Ectodermal cell (in vitro differentiated cells): Measurements from ENCODE around the gene HEATR9.
A peak's percentile ranks its signal among the peaks of the same experiment; 100 is the strongest.

Experiments
- H3K27ac ChIP-seq: 2 replicates; pipeline ENCODE4 v1.7.0; 2013; ENCODE audit warnings: mild to moderate bottlenecking, low read depth, low read length; ENCODE audit not compliant: insufficient read depth, poor library complexity, severe bottlenecking
- H3K27me3 ChIP-seq: 2 replicates; pipeline ENCODE4 v1.7.0; 2013; ENCODE audit warnings: mild to moderate bottlenecking, low read length; ENCODE audit not compliant: insufficient read depth, control insufficient read depth, poor library complexity, severe bottlenecking
- H3K36me3 ChIP-seq: one replicate; pipeline ENCODE4 v1.7.0; 2013; ENCODE audit warnings: low read length; ENCODE audit not compliant: control insufficient read depth, insufficient read depth
- H3K4me1 ChIP-seq: one replicate; pipeline ENCODE4 v1.7.0; 2013; ENCODE audit warnings: low read length; ENCODE audit not compliant: control insufficient read depth, insufficient read depth
- H3K4me3 ChIP-seq: 2 replicates; pipeline ENCODE4 v1.7.0; 2013; ENCODE audit warnings: low read depth, low read length, control low read depth; ENCODE audit not compliant: insufficient read depth
- H3K9me3 ChIP-seq: 2 replicates; pipeline ENCODE4 v1.7.0; 2013; ENCODE audit warnings: mild to moderate bottlenecking, low read length, moderate library complexity; ENCODE audit not compliant: control insufficient read depth
- WGBS, 2 experiments: methylation state at CpG; one replicate each; pipeline ENCODE4 v1.1.7; 2013; ENCODE audit warnings: missing lambda C conversion rate in 2 of 2; 5-methylcytosine and 5-hydroxymethylcytosine counted together

HEATR9 gene

DNA sequence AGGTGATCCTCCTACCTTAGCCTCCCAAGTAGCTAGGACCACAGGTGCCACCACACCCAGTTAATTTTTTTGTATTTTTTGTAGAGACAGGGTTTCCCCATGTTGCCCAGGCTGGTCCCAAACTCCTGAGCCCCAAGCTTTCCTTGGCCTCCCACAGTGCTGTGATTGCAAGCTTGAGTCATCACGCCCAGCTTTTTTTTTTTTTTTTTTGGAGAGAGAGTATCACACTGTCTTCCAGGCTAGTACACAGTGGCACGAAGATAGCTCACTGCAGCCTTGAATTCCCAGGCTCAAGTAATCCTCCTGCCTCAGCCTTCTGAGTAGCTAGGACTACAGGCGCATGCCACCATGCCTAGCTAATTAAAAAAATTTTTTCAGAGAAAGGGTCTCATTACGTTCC lies 27.2 kb downstream of the HEATR9 start:
- H3K4me1 ChIP-seq: no peaks in the 10 kb centered on the region
- no peaks in the 10 kb centered on the region for H3K9me3 ChIP-seq
- WGBS, 2 experiments: 90 to 91% methylated on average over 4 of the region's 4 CpGs
- H3K27me3 ChIP-seq: no peaks in the 10 kb centered on the region
- H3K36me3 ChIP-seq: peaks cover 87% of the 10 kb centered on the region
- H3K27ac ChIP-seq: no peak overlapping the region
- no peak overlapping the region for H3K4me3 ChIP-seq

DNA sequence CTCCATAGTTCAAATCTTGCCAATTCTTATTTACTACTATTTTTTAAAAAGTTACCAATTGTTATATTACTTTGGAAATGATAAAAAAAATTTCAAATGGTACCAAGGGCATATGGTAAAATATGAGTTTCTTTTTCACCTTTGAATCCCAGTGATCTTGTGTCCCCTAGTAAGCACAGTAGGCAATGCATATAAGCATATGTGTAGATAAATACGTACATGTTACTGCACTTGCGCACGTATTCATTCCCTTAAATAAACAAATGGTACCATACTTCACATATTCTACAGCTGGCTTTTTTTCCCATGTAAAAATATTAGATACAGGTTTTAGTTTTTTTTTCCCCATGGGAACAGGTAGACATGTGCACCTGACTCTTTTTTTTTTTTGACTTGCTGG lies 27.6 kb downstream of the HEATR9 start:
- 80 to 100% methylated on average over 1 to 3 of the region's 3 CpGs for WGBS, 2 experiments
- H3K36me3 ChIP-seq: peaks cover 88% of the 10 kb centered on the region

DNA sequence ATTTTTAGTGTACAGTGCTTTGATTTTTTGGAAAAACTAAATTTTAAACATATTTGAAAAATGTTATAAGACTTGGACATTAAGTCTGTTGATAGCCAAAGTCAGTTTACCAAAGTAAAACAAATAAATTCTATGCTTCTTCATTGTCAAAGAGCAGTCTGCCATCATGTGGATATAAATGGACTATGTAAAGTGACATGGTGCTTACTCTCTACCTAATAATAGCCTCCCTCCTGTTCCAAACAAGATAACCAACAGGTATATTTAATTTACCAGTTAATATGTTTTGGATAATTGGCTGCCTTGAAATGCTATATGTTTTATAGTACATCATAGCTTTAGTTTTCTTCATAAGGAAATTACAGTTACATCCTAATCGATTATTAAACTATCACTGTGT lies 43.5 kb downstream of the HEATR9 start:
- Histone ChIP-seq H3K36me3 (peaks cover 54% of the 10 kb centered on the region), H3K4me3 (no peak overlapping the region), H3K27me3 (no peaks in the 10 kb centered on the region), H3K4me1 (no peaks in the 10 kb centered on the region), H3K9me3 (no peaks in the 10 kb centered on the region), H3K27ac (no peak overlapping the region)
- WGBS, 2 experiments: 100% methylated on average over 1 of the region's 1 CpG; no CpG with 5 or more reads in 1 of the 2 experiments

More for the DNA sequence above, 27.6 kb downstream of the HEATR9 start:
- H3K9me3 ChIP-seq: no peaks in the 10 kb centered on the region
- no peak overlapping the region for H3K27ac ChIP-seq
- H3K4me1 ChIP-seq: no peaks in the 10 kb centered on the region
- no peak overlapping the region for H3K4me3 ChIP-seq
- no peaks in the 10 kb centered on the region for H3K27me3 ChIP-seq

DNA sequence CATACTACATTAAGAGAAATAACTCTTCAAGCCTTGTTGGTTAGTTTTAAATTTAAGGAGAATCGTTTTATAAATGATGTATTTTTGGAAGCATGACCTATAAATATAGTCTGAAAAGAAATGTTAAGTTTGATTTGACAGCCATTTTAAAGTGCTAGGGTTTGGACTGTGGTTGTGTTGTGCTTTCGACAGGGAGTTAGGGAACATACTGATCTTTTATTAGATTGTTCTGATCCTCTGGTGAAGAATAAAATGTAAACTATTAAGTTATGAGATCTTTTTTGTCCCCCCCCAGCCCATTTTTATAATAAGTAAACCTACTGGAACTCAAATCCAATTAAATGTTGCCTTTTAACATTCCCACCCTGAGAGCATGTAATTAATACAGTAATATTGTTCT lies 47.4 kb downstream of the HEATR9 start:
- Histone ChIP-seq H3K4me1 (no peaks in the 10 kb centered on the region), H3K27me3 (no peaks in the 10 kb centered on the region), H3K36me3 (peaks cover 49% of the 10 kb centered on the region), H3K4me3 (no peak overlapping the region), H3K27ac (no peak overlapping the region), H3K9me3 (no peaks in the 10 kb centered on the region)
- 93 to 99% methylated on average over 2 of the region's 2 CpGs for WGBS, 2 experiments

DNA sequence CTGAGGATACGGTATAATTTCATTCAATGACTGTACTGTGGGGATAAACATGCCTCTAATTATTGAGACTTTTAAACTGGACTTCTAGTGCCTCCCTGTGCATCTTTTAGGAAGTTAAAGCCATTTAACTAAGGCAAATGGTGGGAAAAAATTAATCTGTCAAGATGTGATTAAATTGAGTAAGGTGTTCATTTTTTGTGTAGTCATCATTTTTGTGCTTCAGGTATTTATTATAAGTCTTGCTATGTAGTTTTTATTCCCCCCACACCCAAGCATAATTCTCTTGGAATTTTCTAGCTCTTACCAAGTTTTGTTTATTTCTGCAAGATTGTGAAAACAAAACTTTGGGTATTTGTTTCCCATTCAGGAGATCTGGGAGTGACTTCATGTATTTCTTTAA lies 49.2 kb downstream of the HEATR9 start:
- H3K4me1 ChIP-seq: no peaks in the 10 kb centered on the region
- no peak overlapping the region for H3K27ac ChIP-seq
- H3K4me3 ChIP-seq: no peak overlapping the region
- peaks cover 33% of the 10 kb centered on the region for H3K36me3 ChIP-seq
- no peaks in the 10 kb centered on the region for H3K9me3 ChIP-seq
- 100% methylated on average over 1 of the region's 1 CpG for WGBS, 2 experiments
- no peaks in the 10 kb centered on the region for H3K27me3 ChIP-seq

DNA sequence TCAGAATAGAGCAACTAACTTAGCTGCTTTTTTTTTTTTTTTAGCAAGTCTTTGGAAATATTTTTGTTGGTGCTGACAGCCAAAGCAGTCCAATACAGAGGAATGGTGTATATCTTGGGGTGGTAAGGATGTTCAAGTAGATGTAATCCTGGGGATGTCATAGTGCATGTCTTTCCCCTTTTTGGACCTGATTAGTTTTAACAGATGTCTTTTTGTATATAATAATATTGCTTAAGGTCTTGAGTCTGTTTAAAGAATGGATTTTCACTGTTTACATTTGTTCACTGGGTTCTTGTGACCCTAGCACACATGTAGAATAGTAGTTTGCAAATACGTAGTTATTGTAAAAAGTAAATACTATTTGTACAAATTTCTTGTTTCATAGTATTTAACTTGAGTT lies 51.5 kb downstream of the HEATR9 start:
- Histone ChIP-seq H3K27me3 (no peaks in the 10 kb centered on the region), H3K4me1 (no peaks in the 10 kb centered on the region), H3K27ac (no peak overlapping the region), H3K4me3 (no peak overlapping the region), H3K9me3 (no peaks in the 10 kb centered on the region), H3K36me3 (peaks cover 18% of the 10 kb centered on the region)
- 100% methylated on average over 1 of the region's 1 CpG; no CpG with 5 or more reads in 1 of the 2 experiments for WGBS, 2 experiments

DNA sequence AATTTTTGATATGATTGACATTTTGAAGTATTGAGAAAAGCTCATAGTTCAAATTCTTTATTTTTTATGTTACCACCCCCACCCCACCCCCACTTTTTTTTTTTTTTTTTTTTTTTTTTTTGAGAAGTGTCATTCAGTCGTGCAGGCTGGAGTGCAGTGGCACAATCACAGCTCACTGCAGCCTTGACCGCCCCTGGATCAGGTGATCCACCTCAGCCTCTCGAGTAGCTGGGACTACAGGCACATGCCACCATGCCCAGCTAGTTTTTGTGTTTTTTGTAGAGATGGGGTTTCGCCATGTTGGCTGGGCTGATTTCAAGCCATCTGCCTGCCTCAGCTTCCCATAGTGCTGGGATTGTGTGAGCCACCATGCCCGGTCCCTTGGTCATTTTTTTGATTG lies 52.0 kb downstream of the HEATR9 start:
- H3K9me3 ChIP-seq: no peaks in the 10 kb centered on the region
- H3K27me3 ChIP-seq: no peaks in the 10 kb centered on the region
- H3K4me1 ChIP-seq: peaks cover 1% of the 10 kb centered on the region
- WGBS, 2 experiments: 90 to 93% methylated on average over 5 of the region's 5 CpGs
- H3K4me3 ChIP-seq: no peak overlapping the region
- peaks cover 16% of the 10 kb centered on the region for H3K36me3 ChIP-seq
- H3K27ac ChIP-seq: no peak overlapping the region

DNA sequence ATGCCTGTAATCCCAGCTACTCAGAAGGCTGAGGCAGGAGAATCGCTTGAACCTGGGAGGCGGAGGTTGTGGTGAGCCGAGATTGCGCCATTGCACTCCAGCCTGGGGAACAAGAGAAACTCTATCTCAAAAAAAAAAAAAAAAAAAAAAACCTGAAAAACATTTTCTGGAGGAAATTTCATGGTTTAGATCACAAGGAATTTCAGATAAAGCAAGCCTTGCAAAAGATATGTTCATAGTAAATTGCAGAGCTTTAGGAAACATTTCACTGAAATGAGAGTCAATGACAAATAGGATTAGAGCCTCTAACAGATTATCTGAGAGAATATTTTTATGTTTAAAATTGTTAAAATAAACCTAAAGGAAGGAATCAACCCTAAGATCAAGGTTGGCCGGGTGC lies 56.2 kb downstream of the HEATR9 start:
- Histone ChIP-seq H3K27me3 (no peaks in the 10 kb centered on the region), H3K36me3 (no peaks in the 10 kb centered on the region), H3K4me1 (peaks cover 4% of the 10 kb centered on the region), H3K27ac (no peak overlapping the region), H3K9me3 (no peaks in the 10 kb centered on the region), H3K4me3 (no peak overlapping the region)
- WGBS, 2 experiments: 85 to 89% methylated on average over 5 of the region's 5 CpGs

DNA sequence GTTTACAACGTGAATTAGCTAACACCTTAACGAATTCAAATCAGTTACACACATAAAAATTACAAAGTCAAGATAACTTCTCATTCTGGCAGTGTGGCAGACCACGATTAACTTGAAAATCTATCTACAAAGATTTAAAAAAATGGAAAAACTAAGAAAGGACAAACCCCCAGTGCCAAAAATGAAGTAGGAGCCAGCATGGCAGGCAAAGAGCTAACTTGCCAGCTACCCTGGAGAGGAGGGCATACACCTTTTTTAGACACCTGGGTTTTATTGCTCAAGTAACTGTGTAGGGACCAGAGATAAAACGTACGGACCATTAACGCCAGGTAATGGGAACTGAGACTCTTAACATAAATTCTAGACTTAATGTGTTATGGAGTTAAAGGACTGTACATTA lies 56.9 kb downstream of the HEATR9 start:
- Histone ChIP-seq H3K4me1 (peaks cover 4% of the 10 kb centered on the region), H3K27me3 (no peaks in the 10 kb centered on the region), H3K27ac (no peak overlapping the region), H3K4me3 (no peak overlapping the region), H3K9me3 (no peaks in the 10 kb centered on the region), H3K36me3 (no peaks in the 10 kb centered on the region)
- 96 to 97% methylated on average over 6 of the region's 6 CpGs for WGBS, 2 experiments

DNA sequence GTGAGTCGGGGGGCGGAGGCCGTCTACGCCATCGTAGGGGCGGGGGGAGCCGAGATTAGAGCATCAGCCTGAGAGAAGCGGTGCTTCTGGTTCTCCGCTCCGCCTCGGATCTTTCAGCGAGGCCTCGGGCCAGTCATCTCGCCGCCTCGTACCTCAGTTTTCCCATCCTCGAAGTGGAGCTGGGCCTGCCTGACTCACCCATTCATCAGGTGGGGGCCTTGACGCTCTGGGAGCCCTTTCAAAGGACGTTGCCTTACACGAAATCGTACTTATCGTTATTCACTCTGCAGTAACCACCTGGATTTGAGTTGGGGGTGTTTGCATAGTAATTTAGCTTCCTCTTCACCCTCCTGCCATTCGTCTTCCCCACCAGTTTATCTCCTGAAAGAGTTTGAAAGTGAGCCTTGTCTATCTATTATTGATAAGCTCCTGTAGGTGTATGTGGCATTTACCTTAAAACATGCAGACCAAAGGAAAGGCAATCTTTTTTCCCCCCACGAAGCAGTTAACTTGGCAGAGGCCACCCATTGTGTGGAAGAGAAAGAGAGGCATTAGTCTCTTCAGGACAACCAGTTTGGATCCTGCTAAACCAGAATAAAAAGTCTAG lies 58.7 kb downstream of the HEATR9 start:
- Histone ChIP-seq H3K27ac (peak overlapping the region; percentile 93), H3K9me3 (no peaks in the 10 kb centered on the region), H3K4me1 (peaks cover 4% of the 10 kb centered on the region), H3K36me3 (no peaks in the 10 kb centered on the region), H3K4me3 (peak overlapping the region; percentile 92), H3K27me3 (no peaks in the 10 kb centered on the region)
- 0 to 1% methylated on average over 22 to 23 of the region's 24 CpGs for WGBS, 2 experiments
